ENCODE results near the gene UTY.

Gene UTY

DNA sequence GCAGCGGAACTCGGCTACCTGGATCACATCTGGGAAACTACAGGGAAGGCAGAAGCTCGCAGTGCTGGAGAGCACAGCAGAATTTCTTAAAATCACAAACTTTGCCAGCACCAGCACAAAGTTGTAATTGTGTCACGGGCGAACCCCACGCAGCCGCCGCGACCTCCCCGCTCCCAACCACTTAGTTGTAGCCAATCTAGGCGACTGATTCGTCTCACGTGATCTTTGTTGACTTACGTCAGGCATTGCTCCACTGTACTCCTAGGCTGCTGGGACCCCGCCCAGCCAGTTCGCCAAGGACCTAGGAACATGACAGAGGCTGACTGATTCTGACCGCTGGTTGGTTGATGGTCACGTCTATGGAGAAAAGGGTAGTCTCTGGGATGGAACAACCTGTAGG lies at the start of gene UTY:
UTY (minus strand) TSS at position 206 of the 400 bp plus-strand sequence. CDS start 368 bp downstream, outside the sequence.
- DNase-seq (ENCODE audit: low read depth) = no peak

DNA sequence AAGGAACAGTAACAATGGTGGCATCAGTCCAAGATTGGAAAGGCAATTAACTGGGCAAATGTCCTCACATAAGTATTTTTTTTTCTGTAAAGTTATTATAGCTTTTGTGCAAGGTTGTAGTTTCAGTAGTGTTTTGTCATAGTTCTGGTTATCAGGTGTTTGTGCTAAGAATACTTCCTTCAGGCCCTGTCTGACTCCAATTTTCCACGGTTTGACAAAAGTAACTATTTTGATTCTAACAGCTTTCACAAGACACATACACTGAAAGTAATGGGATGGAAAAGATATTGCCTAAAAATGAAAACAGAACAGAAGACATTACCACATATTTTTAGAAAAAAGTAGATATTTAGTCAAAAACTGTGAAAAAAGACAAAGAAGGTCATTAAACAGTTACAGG lies 40.6 kb upstream of the UTY start:
- DNase-seq (ENCODE audit: low read depth) = no peak

DNA sequence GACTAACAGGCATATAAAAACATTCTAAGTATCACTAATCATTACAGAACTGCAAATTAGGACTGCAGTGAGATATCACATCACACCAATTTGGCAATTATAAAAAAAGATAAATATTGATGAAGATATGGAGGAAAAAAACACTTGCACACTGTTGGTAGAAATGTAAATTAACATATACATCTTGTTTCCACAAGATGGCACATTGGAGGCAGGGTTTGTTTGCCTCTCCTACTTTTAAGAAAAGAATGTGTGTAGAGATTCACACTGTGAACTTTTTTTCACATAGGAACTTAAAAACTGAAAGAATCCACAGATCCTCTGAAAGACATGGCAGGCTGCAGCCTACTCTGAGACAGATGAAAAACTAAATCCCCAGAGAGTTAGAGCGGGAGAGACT lies 21.4 kb upstream of the UTY start:
- no peak for DNase-seq (ENCODE audit: low read depth)

DNA sequence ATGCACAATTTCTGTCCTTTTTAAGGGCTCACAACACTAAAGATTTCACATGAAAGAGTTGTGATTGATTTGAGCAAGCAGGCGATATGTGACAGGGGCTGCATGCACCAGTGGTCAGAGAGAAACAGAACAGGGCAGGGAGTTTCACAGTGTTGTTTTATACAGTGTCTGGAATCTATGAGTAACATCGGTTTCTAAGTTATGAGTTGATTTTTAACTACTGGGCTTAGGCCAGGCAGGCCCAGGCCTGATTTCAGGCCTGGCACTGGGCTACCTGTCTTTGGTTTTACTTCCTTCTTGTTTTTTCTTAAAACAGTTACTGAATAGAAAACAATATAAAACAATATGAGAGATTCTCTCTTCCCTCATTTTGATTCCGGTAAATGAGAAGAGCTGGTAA lies 13.9 kb upstream of the UTY start:
- no peak for DNase-seq (ENCODE audit: low read depth)

DNA sequence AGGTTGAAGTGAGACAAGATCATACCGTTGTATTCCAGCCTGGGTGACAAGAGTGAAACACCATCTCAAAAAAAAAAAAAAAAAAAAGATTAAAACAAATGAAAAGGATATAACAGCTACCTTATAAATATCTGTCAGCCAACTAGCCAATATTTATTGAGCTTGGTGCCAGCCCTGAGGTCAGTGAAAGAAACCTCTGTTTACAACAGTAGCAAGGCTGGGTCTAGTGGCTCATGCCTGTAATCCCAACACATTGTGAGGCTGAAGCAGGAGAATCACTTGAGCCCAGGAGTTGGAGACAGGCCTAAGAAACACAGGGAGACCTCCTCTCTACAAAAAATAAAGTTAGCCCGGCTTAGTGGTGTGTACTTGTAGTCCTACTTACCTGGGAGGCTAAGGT lies 12.6 kb upstream of the UTY start:
- no peak for DNase-seq (ENCODE audit: low read depth)

DNA sequence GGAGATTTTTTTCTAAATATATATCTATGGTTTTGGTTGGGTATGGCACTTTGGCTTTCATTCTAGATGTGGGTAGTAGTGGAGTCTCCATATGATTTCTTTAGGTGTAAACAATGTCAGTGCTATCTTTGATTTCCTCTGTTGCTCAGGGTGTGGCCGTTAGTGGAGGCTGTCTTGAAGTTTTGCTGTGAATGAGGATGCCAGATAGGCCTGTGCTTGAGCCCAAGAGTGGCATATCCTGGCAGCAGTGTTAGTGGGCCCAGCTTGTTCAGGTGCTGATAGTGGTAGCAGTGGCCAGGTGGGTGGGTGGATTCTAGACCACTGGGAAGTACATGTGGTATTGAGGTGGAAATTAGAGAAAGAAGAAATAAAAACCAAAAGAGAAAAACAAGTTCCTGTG lies 8.9 kb upstream of the UTY start:
- DNase-seq (ENCODE audit: low read depth) = no peak

DNA sequence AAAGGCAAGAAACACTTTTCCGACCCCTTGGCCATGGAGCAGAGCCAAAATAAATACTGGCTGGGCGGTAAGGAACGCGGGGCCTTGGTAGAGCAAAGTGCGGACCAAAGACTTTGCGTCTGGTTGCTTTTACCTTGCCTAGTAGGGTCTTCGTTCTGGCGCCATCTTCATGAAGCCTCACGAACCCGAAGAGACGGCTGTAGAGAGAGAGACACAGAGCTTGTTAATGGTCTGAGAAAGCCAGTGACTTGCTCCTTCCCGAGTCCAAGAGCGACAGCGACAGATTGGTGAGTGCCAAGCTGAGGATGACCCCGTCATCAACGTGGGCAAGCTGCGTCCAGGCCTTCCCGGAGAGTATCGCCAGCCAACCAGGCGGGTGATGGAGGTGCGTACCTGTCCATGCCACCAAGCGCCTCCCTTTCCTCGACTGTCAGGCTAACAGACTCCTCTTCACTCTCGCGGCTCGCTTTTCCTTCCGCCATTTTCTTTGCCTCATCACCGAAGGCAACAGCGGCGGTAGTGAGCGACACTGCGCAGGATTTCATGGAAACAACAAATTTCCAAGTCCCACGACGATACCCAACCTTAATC lies 617 bp downstream of the UTY start:
- DNase-seq (ENCODE audit: low read depth) = no peak

DNA sequence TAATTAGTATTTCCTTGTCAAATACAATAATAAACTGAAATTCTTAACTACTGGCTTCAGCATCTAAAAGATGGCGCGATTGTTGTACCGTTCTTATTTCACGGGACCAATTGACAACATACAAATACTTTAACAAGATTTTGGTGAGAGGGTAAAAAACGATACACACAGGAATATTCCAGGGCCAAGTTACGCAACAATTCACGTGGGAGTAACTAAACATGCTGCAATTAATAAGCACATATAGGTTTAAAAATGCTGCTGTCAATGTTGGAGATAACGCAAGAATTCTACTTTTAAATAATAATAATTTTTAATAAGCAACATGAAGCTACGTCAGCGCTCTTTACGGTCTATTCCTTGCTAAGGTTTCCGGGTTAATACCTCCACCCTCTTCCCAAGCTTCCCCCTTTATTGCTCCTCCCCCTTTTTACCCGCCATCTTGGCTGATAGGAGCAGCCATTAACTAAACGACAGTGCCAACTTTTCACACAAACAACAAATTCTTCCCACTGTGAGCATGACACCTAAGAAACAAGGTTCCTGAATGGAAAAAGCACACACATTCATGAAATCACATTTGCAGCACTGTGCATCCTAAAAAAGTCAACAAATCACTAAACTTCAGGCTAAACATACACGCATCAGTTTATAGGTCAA lies 1.6 kb downstream of the UTY start:
- DNase-seq (ENCODE audit: low read depth) = no peak

DNA sequence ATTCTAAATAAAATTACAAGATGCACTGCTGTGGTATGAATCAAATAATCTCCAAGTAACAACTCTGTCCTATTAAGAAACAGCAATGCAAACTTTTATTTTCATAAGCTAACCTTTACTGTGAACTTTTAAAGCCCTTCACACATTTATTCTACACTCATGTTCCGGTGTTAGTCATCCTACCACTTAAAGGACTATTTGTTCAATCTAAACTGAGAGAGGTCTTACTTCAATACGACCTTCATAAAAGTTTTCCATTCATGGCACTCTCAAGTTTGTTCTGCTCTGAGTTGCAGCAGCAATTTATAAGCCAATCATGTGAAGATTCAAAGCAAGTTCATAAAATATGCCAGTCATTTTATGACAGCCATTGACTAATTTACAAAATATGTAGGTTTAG lies 4.8 kb downstream of the UTY start:
- DNase-seq (ENCODE audit: low read depth) = no peak

DNA sequence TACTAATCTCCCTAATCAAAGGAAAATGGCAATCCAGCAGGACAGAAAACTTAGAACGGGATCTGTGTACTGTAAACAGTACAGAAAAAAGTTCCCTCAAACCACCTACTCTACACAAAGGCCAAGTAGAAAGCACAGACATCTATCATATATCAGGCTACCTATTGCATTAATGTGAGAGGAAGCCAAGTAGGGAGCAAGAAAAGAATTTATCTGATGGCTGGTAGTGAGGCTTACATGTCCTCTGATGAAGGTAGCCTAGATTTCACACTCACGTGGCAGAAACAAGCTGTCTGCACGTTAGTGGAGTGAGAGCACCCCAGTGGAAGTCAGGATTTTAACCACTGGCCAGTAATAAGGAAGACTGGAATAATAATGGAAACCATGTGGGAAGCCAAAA lies 28.3 kb downstream of the UTY start:
- no peak for DNase-seq (ENCODE audit: low read depth)

DNA sequence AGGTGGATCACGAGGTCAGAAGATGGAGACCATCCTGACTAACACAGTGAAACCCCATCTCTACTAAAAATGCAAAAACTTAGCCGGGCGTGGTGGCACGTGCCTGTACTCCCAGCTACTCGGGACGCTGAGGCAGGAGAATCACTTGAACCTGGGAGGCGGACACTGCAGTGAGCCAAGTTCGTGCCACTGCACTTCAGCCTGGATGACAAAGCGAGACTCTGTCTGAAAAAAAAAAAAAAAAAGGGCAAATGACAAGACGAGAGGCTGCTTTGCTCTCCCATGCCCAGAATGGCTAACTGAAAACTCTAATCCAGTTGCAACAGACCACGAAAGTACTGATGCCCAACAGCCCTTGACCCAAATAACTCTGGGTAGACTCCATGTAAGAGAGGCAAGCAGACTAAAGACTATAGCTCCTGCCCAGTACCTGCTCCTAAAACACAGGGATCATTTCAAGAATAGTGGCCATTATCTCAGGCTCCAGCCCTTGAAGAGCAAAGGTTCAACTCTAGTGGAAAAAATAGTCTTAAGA lies 29.2 kb downstream of the UTY start:
- no peak for DNase-seq (ENCODE audit: low read depth)

DNA sequence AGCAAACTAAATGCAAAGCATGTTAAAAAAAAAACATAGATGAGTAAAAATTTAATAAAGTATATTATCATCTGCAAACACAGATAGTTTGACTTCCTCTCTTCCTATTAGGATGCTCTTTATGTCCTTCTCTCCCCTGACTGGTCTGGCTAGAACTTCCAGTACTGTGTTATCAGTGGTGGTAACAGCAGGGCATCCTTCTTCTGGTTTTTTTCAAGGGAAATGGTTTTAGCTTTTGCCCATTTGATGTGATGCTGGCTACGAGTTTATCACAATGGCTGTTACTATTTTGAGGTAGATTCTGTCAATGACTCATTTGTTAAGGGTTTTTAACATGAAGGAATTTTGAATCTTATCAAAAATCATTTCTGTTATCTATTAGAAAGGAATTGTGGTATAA lies 34.3 kb downstream of the UTY start:
- DNase-seq (ENCODE audit: low read depth) = no peak

DNA sequence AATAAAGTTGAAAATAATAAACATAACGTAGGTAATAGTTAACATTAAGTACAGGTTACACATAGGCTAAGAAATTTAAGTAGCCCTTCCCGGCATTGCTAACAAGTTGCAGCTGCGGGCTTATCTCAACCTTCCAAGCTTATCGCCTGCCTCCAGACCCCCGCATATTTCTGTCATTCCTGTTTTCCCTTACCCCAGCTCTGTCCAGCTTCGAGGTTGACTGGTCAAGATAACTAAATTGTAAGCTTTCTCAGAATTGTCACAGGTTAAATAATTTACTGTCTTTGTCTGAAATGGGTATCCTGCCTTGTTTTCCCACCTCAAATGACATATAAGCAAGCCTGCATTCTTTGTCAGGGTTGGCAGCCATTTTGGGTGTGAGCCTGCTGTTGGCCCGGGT lies 36.7 kb downstream of the UTY start:
- DNase-seq (ENCODE audit: low read depth) = no peak

DNA sequence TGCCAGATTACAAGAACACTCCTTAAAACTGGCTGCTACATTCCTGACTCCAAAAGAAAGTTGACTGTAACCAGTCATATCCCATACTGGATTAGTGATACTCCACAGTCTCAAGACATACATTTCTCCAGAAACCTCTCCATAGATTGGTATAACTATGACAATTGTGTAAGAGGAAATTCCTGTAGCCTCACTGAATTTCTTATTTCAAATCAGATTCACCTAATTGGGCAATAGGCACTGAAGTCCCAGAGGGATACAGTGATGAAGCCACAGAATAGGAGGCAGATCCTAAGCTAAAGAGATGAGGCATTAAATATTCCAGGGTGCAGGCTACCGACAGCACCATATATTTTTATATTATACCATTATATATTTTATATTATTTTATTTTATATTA lies 39.0 kb downstream of the UTY start:
- DNase-seq (ENCODE audit: low read depth) = no peak

DNA sequence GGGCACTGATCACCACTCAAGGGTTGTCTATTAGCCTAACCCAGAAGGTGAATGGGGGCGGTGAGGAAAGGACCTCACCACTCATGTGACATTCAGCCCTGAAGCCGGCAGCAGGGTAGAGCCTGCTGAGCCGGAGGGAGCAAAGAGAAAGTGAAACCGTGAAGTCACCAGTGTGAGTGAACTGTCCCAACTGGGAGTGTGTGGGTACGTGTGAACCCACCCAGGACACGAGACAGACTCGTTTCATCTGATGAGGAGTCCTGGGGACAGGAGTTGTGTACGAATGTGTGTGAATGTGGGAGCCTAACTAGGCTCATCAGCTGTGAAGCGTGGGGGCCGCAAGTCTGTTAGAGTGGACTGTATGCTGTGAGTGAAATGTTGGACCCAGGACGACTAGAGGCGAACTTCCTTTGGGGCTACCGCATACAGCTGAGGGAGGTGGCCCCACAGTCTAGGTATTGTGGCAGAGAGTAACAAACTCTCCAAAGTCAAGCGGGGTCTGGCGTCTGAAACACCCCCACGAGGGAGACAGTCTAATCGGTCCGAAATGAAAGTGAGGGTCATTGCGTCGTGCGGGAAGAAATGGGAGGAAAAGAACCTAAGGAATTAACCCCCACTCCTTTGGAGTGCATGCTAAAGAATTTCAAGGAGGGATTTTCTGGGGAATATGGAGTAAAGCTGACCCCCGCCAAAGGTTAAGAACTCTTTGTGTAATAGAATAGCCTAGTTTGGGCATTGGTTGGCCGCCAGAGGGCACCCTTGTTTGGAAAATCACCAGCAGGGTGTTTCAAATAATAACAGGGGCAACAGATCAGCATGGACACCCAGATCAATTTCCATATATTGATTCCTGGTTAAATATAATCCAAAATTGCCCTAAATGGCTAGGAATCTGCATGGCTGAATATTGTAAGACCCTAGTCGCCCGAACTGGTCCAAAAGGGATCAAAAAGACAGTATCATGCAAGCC lies 43.6 kb downstream of the UTY start:
- no peak for DNase-seq (ENCODE audit: low read depth)

DNA sequence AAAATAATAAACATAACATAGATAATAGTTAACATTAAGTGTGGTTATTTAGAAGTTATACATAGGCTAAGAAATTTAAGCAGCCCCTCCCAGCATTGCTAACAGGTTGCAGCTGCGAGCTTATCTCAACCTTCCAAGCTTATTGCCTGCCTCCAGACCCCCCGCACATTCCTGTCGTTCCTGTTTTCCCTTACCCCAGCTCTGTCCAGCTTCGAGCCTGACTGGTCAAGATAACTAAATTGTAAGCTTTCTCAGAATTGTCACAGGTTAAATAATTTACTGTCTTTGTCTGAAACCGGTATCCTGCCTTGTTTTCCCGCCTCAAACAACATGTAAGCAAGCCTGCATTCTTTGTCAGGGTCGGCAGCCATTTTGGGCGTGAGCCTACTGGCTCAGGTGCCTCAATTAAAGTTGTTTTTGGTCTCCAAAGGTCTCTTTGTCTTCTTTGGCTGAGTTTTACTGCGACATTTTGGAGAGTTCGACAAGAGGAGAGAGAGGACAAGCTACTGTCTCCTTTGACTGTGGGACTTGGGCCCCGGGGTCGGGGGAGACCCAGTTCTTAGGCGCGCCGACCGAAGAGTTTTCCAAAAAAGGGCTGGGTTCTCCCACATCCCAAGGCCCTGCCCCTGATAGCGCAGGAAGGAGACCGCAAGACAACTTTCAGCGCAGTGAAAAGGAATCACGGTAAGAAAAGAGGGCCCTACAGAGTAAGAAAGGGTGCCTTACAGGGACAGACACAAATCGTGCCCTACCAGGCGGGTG lies 44.4 kb downstream of the UTY start:
- no peak for DNase-seq (ENCODE audit: low read depth)

DNA sequence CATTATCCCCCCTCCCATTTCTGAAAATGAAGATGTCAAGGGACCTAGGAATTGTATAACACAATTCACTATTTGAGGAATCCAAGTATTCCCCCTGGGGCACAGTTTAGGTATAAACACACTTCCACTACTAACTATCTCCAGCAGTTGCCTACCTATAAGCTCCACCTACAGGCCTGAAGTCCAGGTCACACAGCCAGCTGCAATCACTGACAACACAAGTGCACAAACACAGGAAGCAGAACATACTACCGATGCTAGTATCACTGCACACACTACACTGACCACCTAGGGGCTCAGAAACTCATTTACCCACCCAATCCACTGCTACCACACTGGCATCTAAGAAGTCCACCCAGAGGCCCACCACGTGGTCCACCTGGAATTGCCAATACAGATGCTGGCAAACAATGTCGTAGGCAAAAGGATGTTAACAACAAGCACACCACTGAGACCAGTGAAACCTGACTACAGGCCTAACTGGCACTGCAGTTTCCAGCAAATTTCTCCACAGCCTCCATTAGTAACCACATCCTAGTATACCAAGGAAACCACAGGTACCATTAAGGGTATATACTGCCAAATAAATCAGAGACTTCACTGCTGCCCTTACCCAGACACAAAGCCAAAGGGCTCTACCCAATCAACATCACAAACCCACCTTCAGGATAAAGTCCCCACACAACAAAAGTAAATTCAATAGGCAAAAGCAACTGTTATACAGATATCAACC lies 47.4 kb downstream of the UTY start:
- DNase-seq (ENCODE audit: low read depth) = no peak

DNA sequence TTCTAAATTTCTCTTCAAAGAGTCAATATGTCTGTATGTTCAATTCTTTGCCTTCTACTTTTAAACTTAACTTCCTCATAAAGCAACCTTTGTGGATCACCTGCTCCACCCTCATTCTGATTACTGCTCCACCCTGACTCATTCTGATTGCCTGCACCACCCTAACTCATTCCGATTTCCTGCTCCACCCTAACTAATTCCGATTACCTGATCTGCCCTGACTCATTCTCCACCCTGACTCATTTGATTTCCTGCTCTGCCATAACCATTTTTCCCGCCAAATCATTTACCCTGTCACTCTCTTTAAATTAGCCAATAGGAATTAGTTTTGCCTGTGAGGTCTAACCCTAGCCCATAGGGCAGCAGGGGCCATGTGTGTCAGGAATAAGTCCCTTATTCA lies 50.3 kb downstream of the UTY start:
- DNase-seq (ENCODE audit: low read depth) = no peak

DNA sequence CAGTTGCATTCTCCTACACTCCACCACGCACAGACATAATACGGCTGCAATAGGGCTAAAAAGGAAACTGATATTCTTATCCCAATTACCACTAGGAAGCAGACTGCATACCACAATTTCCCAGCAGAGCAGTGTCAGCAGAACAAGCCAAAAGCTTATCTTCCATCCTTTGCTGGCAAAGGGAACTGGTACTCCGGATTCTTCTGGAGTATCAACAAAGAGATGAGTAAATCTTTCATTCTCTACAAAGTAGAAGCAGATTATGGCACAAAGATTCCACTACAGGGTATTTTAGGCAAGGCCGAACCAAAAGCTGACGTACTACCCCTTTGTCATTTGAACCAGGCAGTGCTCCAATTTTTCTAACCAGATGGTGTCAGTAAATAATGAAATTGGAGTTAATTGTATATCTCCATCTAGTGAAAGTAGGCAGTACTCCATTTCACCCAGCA lies 56.5 kb downstream of the UTY start:
- no peak for DNase-seq (ENCODE audit: low read depth)

DNA sequence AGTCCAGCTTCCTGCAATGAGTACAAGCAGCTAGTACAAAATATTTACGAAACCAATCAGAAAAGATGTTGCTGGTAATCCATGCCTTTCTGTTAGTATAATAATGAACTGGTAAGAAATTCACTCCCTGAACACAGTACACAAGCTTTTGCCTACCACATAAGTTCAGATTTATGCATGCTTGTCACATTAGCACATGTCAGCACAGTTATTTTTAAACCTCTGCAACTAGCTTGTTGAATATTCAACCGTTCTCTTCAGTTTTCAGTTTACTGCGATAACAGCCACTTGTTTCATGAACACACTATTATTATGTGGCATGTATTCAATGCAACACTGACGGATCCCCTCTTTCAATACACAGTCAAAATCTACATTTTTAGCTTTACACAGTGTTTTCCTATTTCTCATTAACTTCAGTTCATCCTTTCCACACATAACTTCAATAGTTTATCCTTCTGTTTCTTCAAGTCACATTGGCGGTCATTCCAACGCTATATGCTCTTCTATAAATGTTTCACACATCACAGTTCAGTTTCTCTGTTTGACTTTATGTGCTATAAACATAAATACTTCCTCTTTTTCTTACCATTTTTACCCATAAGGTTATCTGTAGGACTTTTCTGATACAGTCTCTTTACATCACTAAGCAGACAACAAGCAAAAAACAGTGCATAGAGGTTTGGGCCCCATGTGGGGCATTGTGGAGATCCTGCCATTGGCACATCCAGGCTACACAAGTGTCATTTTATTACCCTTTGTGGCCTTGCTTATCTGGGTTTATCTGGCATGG lies 62.8 kb downstream of the UTY start:
- DNase-seq (ENCODE audit: low read depth) = no peak

DNA sequence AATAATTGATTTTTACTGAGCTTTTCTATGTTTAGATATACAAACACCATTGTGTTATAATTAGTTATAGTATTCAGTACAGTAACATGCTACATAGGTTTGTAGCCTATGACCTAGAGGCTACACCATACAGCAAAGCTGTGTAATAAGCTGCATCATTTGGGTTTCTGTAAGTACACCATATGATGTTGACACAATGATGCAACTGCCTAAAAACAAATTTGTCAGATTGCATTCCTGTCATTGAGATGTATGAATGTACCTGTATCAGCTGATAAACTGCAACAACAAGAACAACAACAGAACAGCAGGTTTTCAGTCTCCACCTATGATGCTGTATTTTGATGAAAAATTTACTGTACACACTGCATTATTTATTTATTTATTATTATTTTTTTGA lies 64.3 kb downstream of the UTY start:
- no peak for DNase-seq (ENCODE audit: low read depth)

All from GM04503 (cell line).